22Rv1 (cell line): ENCODE results near the gene MAGEE1.

Source experiments
- CTCF ChIP-seq: fragments of 450-650 bp; IDR thresholded peaks from 2 replicates; pipeline ENCODE4 v1.5.1; 2017; ENCODE audit warnings: mild to moderate bottlenecking
- ZFX ChIP-seq: fragments of 450-650 bp; IDR thresholded peaks from 2 replicates; pipeline ENCODE4 v1.6.1; 2017; ENCODE audit warnings: antibody characterized with exemption, borderline replicate concordance

GRCh38 chrX:76453737-76454406 lies 26.4 kb downstream of the MAGEE1 start:
- TF ChIP-seq CTCF (no peak), ZFX (no peak)
